AG04449 (cell line): Measurements from ENCODE around the gene DNM3.
A peak's percentile ranks its signal among the peaks of the same experiment; 100 is the strongest.

Experiments
- CTCF ChIA-PET: fragments of 350-600 bp; formaldehyde crosslinking; extraction: SDS; loops from one replicate; lab custom pipeline; 2021; ENCODE audit warnings: antibody characterized with exemption; lab: Yijun Ruan, JAX
- POLR2A ChIA-PET: fragments of 400-600, 350-600 bp; formaldehyde crosslinking; extraction: SDS; loops from one replicate; lab custom pipeline; 2020; ENCODE audit warnings: antibody characterized with exemption, inconsistent platforms; lab: Yijun Ruan, JAX
- DNase-seq: peaks from one replicate; pipeline ENCODE4 v3.0.0-alpha.2; 2010; ENCODE audit warnings: low read depth, low spot score
- H3K4me3 ChIP-seq: 2 replicates; pipeline ENCODE4 v1.5.1; 2011; ENCODE audit warnings: low read depth, mild to moderate bottlenecking, control low read depth, low read length
- CTCF ChIP-seq: IDR thresholded peaks from one replicate; pipeline ENCODE4 v1.5.1; 2011; ENCODE audit warnings: mild to moderate bottlenecking, moderate library complexity, low read length, control low read depth, inconsistent platforms; ENCODE audit not compliant: insufficient read depth; ENCODE audit errors: missing control alignments

DNM3 gene

GRCh38 chr1:172135978-172136610, 294.8 kb downstream of the DNM3 start:
- no peak overlapping the region for H3K4me3 ChIP-seq
- ChIA-PET POLR2A (interaction anchor here (0.6 to 1.0 kb wide), 3 partner anchors 9 to 222 kb away, joined by 3 to 4 read pairs (median 3); no protein-coding TSS in a partner anchor), CTCF (interaction anchor here (0.7 to 2.0 kb wide), 2 partner anchors 134 to 263 kb away, joined by 5 to 6 read pairs; no protein-coding TSS in a partner anchor)
- no peak for TF ChIP-seq CTCF
- DNase-seq = no peak

- TF ChIP-seq CTCF = no peak
- POLR2A ChIA-PET = interaction anchor here (1.0 kb wide), 1 partner anchor 8 kb away, joined by 3 read pairs; no protein-coding TSS in a partner anchor
- DNase-seq = no peak
- CTCF ChIA-PET = interaction anchor here (0.8 to 1.2 kb wide), 3 partner anchors 96 to 264 kb away, joined by 3 to 5 read pairs (median 3); no protein-coding TSS in a partner anchor
- no peak overlapping the region for H3K4me3 ChIP-seq
These were observed 295.6 kb downstream of the DNM3 start for GRCh38 chr1:172136925-172137324.

- ChIA-PET POLR2A (no interaction called here), CTCF (interaction anchor here (0.7 to 1.2 kb wide), 4 partner anchors 10 to 263 kb away, joined by 3 to 5 read pairs (median 3); no protein-coding TSS in a partner anchor)
- no peak for DNase-seq
- no peak overlapping the region for H3K4me3 ChIP-seq
- TF ChIP-seq CTCF = no peak
These were observed 296.6 kb downstream of the DNM3 start for GRCh38 chr1:172137703-172138454.

GRCh38 chr1:172138634-172139033, 297.3 kb downstream of the DNM3 start:
- ChIA-PET CTCF (interaction anchor here (0.7 kb wide), 1 partner anchor 9 kb away, joined by 3 read pairs; no protein-coding TSS in a partner anchor), POLR2A (no interaction called here)
- DNase-seq = no peak
- no peak for TF ChIP-seq CTCF
- no peak overlapping the region for H3K4me3 ChIP-seq

- no peak overlapping the region for H3K4me3 ChIP-seq
- ChIA-PET CTCF (no interaction called here), POLR2A (no interaction called here)
- TF ChIP-seq CTCF = no peak
- DNase-seq = no peak
These were observed 297.9 kb downstream of the DNM3 start for GRCh38 chr1:172139196-172139595.

GRCh38 chr1:172140072-172140471, 298.8 kb downstream of the DNM3 start:
- ChIA-PET POLR2A (no interaction called here), CTCF (no interaction called here)
- peak overlapping the region; percentile 80 for H3K4me3 ChIP-seq
- TF ChIP-seq CTCF = no peak
- no peak for DNase-seq
